ENCODE measurements around the gene SHOC2. TPM values are rescaled to one million over a fixed set of nuclear protein-coding genes. Genes with fewer than 3 reads are reported as not detected.

The SHOC2 gene
- total RNA-seq, 1 donor from 2014 or later, result 48.9 TPM

DNA sequence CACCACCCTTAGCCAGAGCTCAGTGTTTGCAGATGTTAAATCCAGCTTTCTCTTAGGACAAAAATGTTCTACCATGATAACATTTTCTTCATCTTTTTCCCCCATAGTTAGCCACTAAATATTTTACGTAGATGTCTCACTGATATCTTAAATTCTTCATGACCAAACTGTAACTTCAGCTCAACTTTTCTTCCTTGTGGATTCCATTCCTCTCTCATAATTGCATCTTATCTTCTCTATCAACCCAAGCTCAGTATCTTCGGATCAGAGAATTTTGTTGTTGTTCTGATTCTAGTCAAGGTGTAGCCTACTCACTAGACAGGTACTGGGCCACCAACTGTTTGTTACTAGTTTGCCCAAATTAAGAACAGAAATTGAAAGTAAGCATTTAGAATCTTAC lies 60.2 kb downstream of the SHOC2 start:
- DNase-seq (ENCODE audit: low spot score), result no peak
- H3K27me3 Mint-ChIP-seq (ENCODE audit: unreplicated experiment), result peaks cover 2% of the 10 kb centered on the region
- H3K27ac Mint-ChIP-seq (ENCODE audit: unreplicated experiment), result no peak overlapping the region
- no peaks in the 10 kb centered on the region for H3K9me3 Mint-ChIP-seq (ENCODE audit: unreplicated experiment)
- peaks cover 4% of the 10 kb centered on the region for H3K4me1 Mint-ChIP-seq (ENCODE audit: unreplicated experiment)
- TF ChIP-seq, protein P1, sequence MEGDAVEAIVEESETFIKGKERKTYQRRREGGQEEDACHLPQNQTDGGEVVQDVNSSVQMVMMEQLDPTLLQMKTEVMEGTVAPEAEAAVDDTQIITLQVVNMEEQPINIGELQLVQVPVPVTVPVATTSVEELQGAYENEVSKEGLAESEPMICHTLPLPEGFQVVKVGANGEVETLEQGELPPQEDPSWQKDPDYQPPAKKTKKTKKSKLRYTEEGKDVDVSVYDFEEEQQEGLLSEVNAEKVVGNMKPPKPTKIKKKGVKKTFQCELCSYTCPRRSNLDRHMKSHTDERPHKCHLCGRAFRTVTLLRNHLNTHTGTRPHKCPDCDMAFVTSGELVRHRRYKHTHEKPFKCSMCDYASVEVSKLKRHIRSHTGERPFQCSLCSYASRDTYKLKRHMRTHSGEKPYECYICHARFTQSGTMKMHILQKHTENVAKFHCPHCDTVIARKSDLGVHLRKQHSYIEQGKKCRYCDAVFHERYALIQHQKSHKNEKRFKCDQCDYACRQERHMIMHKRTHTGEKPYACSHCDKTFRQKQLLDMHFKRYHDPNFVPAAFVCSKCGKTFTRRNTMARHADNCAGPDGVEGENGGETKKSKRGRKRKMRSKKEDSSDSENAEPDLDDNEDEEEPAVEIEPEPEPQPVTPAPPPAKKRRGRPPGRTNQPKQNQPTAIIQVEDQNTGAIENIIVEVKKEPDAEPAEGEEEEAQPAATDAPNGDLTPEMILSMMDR (IDR thresholded peaks at IDR 0.05; ENCODE audit: unreplicated experiment), result no peak
- H3K36me3 Mint-ChIP-seq (ENCODE audit: low read depth, unreplicated experiment), result peaks cover 7% of the 10 kb centered on the region
- H3K4me3 Mint-ChIP-seq (ENCODE audit: unreplicated experiment), result no peak overlapping the region

GRCh38 chr10:110980807-110981206 lies 61.4 kb downstream of the SHOC2 start:
- peaks cover 7% of the 10 kb centered on the region for H3K36me3 Mint-ChIP-seq (ENCODE audit: low read depth, unreplicated experiment)
- no peak overlapping the region for H3K27ac Mint-ChIP-seq (ENCODE audit: unreplicated experiment)
- no peaks in the 10 kb centered on the region for H3K9me3 Mint-ChIP-seq (ENCODE audit: unreplicated experiment)
- TF ChIP-seq, protein P1 (IDR thresholded peaks at IDR 0.05; ENCODE audit: unreplicated experiment), result no peak
- DNase-seq (ENCODE audit: low spot score), result no peak
- H3K4me1 Mint-ChIP-seq (ENCODE audit: unreplicated experiment), result peaks cover 4% of the 10 kb centered on the region
- H3K4me3 Mint-ChIP-seq (ENCODE audit: unreplicated experiment), result no peak overlapping the region
- peaks cover 2% of the 10 kb centered on the region for H3K27me3 Mint-ChIP-seq (ENCODE audit: unreplicated experiment)

GRCh38 chr10:110983466-110983865 lies 64.1 kb downstream of the SHOC2 start:
- DNase-seq (ENCODE audit: low spot score), result no peak
- no peak overlapping the region for H3K27ac Mint-ChIP-seq (ENCODE audit: unreplicated experiment)
- peaks cover 4% of the 10 kb centered on the region for H3K4me1 Mint-ChIP-seq (ENCODE audit: unreplicated experiment)
- H3K4me3 Mint-ChIP-seq (ENCODE audit: unreplicated experiment), result no peak overlapping the region
- H3K36me3 Mint-ChIP-seq (ENCODE audit: low read depth, unreplicated experiment), result peaks cover 7% of the 10 kb centered on the region
- no peaks in the 10 kb centered on the region for H3K9me3 Mint-ChIP-seq (ENCODE audit: unreplicated experiment)
- H3K27me3 Mint-ChIP-seq (ENCODE audit: unreplicated experiment), result peaks cover 2% of the 10 kb centered on the region
- TF ChIP-seq, protein P1 (IDR thresholded peaks at IDR 0.05; ENCODE audit: unreplicated experiment), result no peak

DNA sequence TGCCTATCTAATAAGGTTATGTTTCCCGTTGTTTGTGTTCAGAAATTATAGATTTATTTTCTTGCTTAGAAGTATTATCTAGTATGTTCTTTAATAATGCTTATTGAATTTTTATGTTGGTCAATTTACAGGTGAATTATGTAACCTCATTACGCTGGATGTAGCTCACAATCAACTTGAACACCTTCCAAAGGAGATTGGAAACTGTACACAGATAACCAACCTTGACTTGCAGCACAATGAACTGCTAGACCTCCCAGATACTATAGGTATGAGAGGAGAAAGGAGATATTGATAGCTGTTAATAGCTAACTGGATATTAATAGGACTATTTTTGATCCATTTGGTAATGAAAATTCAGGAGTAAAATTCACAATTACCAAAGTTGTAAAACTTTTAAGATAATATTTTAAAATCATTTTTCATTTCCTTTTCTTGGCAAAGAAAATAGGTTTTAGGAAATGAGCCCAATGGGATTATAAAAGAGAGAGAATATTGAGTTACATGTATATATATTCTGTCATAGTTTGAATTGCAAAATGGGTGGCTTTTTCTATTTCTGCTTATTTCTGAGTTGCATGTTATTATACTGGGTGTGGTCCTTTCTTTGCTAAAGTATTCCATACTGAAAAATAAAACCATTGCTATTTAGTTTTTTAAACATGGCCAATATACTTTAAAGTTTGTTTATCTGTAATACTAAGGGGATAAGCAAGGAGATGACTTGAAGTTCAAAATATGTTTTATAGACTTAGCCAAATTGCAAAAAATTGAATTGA lies 66.3 kb downstream of the SHOC2 start:
- TF ChIP-seq, protein P1 (IDR thresholded peaks at IDR 0.05; ENCODE audit: unreplicated experiment), result no peak
- Mint-ChIP-seq H3K4me1 (ENCODE audit: unreplicated experiment) (peaks cover 2% of the 10 kb centered on the region), H3K27me3 (ENCODE audit: unreplicated experiment) (peaks cover 2% of the 10 kb centered on the region), H3K36me3 (ENCODE audit: low read depth, unreplicated experiment) (peaks cover 14% of the 10 kb centered on the region), H3K9me3 (ENCODE audit: unreplicated experiment) (no peaks in the 10 kb centered on the region), H3K4me3 (ENCODE audit: unreplicated experiment) (no peak overlapping the region), H3K27ac (ENCODE audit: unreplicated experiment) (no peak overlapping the region)
- DNase-seq (ENCODE audit: low spot score), result no peak

GRCh38 chr10:110989016-110989415 lies 69.6 kb downstream of the SHOC2 start:
- Mint-ChIP-seq H3K9me3 (ENCODE audit: unreplicated experiment) (no peaks in the 10 kb centered on the region), H3K27me3 (ENCODE audit: unreplicated experiment) (peaks cover 2% of the 10 kb centered on the region), H3K4me1 (ENCODE audit: unreplicated experiment) (no peaks in the 10 kb centered on the region), H3K27ac (ENCODE audit: unreplicated experiment) (no peak overlapping the region), H3K36me3 (ENCODE audit: low read depth, unreplicated experiment) (peaks cover 14% of the 10 kb centered on the region), H3K4me3 (ENCODE audit: unreplicated experiment) (no peak overlapping the region)
- TF ChIP-seq, protein P1 (IDR thresholded peaks at IDR 0.05; ENCODE audit: unreplicated experiment), result no peak
- DNase-seq (ENCODE audit: low spot score), result no peak

Measured in endothelial cell (in vitro differentiated cells).